Progenitor cell of endocrine pancreas (in vitro differentiated cells): ENCODE results near the gene PIM1. TPM values are rescaled to one million over a fixed set of nuclear protein-coding genes. Genes with fewer than 3 reads are reported as not detected.
"Not testable (repeated sequence)": the region's sequence is repeated elsewhere in the genome, so short reads cannot be mapped to it uniquely, and the experiment has no call there.

Source experiments
- DNase-seq: peaks from one replicate; pipeline ENCODE4 v3.0.0; 2021; ENCODE audit warnings: low spot score; ENCODE audit not compliant: unreplicated experiment
- H3K27ac Mint-ChIP-seq: 2 replicates; pipeline ENCODE4 v1.8.0; 2021; ENCODE audit warnings: mild to moderate bottlenecking, moderate library complexity, mixed read lengths
- H3K27me3 Mint-ChIP-seq: 2 replicates; pipeline ENCODE4 v1.8.0; 2021; ENCODE audit warnings: mixed read lengths
- H3K36me3 Mint-ChIP-seq: 2 replicates; pipeline ENCODE4 v1.8.0; 2022; ENCODE audit warnings: mixed read lengths; ENCODE audit not compliant: insufficient read depth
- H3K4me1 Mint-ChIP-seq: 2 replicates; pipeline ENCODE4 v1.8.0; 2021; ENCODE audit warnings: low read depth, mixed read lengths
- H3K4me3 Mint-ChIP-seq: 2 replicates; pipeline ENCODE4 v1.8.0; 2021; ENCODE audit warnings: low read depth, mild to moderate bottlenecking, moderate library complexity, mixed read lengths
- H3K9me3 Mint-ChIP-seq: 2 replicates; pipeline ENCODE4 v1.8.0; 2021; ENCODE audit warnings: low read depth, mixed read lengths
- CTCF ChIP-seq: fragments of 200-600 bp; sonication (generic); IDR thresholded peaks from one replicate; pipeline ENCODE4 v1.5.0; 2021; ENCODE audit warnings: antibody characterized with exemption, mild to moderate bottlenecking; ENCODE audit not compliant: unreplicated experiment
- total RNA-seq: library from RNA; stranded (reverse); gene quantifications from 2 replicates; pipeline ENCODE4 v1.2.1, GENCODE V29; 2021

The PIM1 gene
- total RNA-seq, 1 donor from 2014 or later, result 19.7 TPM

GRCh38 chr6:37126493-37126958 is 43.4 kb upstream of the PIM1 start:
- no peak for DNase-seq
- TF ChIP-seq CTCF, result peak; percentile 17
- Mint-ChIP-seq H3K36me3 (no peaks in the 10 kb centered on the region), H3K4me1 (peaks cover 44% of the 10 kb centered on the region), H3K9me3 (no peaks in the 10 kb centered on the region), H3K27me3 (no peaks in the 10 kb centered on the region), H3K4me3 (peak overlapping the region; percentile 53), H3K27ac (peak overlapping the region; percentile 98)

- no peak overlapping the region for H3K4me3 Mint-ChIP-seq
- H3K27me3 Mint-ChIP-seq, result no peaks in the 10 kb centered on the region
- peaks cover 48% of the 10 kb centered on the region for H3K4me1 Mint-ChIP-seq
- peak overlapping the region; percentile 98 for H3K27ac Mint-ChIP-seq
- no peak for DNase-seq
- TF ChIP-seq CTCF, result no peak
- no peaks in the 10 kb centered on the region for H3K9me3 Mint-ChIP-seq
- H3K36me3 Mint-ChIP-seq, result no peaks in the 10 kb centered on the region
These were observed 42.9 kb upstream of the PIM1 start for GRCh38 chr6:37126961-37127616.

- Mint-ChIP-seq H3K9me3 (no peaks in the 10 kb centered on the region), H3K4me1 (peaks cover 47% of the 10 kb centered on the region), H3K27me3 (no peaks in the 10 kb centered on the region), H3K27ac (peak overlapping the region; percentile 86), H3K36me3 (no peaks in the 10 kb centered on the region), H3K4me3 (peak overlapping the region; percentile 44)
- no peak for TF ChIP-seq CTCF
- DNase-seq, result no peak
These were observed 41.7 kb upstream of the PIM1 start for GRCh38 chr6:37127961-37128862.

- not testable (repeated sequence) for H3K4me3 Mint-ChIP-seq, H3K9me3 Mint-ChIP-seq, H3K27me3 Mint-ChIP-seq, H3K36me3 Mint-ChIP-seq, DNase-seq
- Mint-ChIP-seq H3K4me1 (peaks cover 47% of the 10 kb centered on the region), H3K27ac (peak overlapping the region; percentile 86)
These were observed 41.0 kb upstream of the PIM1 start for GRCh38 chr6:37128863-37129443.

- TF ChIP-seq CTCF, result no peak
- Mint-ChIP-seq H3K4me3 (no peak overlapping the region), H3K4me1 (peaks cover 52% of the 10 kb centered on the region), H3K27me3 (no peaks in the 10 kb centered on the region), H3K36me3 (no peaks in the 10 kb centered on the region), H3K27ac (peak overlapping the region; percentile 59), H3K9me3 (no peaks in the 10 kb centered on the region)
- no peak for DNase-seq
These were observed 40.4 kb upstream of the PIM1 start for GRCh38 chr6:37129566-37129965.
